ENCODE results near the gene WIPF2. TPM values are rescaled to one million over a fixed set of nuclear protein-coding genes. Genes with fewer than 3 reads are reported as not detected.
A peak's percentile ranks its signal among the peaks of the same experiment; 100 is the strongest.

WIPF2 gene
- total RNA-seq (10 to 100 TPM; 34.4 to 34.7 TPM), polyA plus RNA-seq (10 to 100 TPM in 1 of 2 donors, 1 to 10 TPM in 1; 5.2 to 13.6 TPM)

GRCh38 chr17:40218740-40219593 lies at the start of gene WIPF2:
WIPF2 (plus strand) TSS chr17:40219304; CDS start chr17:40256460, 37,156 bp downstream.
- Histone ChIP-seq H3K4me3 (ENCODE audit: low read length in 2 of 2) (peak within 1 kb of the TSS; percentile 59 to 71), H3K9me3 (ENCODE audit: control insufficient read depth in 1 of 2, low read length in 2 of 2) (no peaks in the 10 kb centered on the region), H3K27me3 (ENCODE audit: insufficient read depth, low read length) (no peaks in the 10 kb centered on the region), H3K4me1 (ENCODE audit: insufficient read depth, low read length) (peaks cover 26% of the 10 kb centered on the region), H3K27ac (ENCODE audit: low read depth, low read length) (peak within 1 kb of the TSS; percentile 96), H3K36me3 (ENCODE audit: insufficient read depth, low read length) (no peaks in the 10 kb centered on the region)
- peak; percentile 94 to 97 (median 95) for DNase-seq
- Mint-ChIP-seq H3K27ac (peak within 1 kb of the TSS; percentile 93 to 100 (median 100)), H3K4me3 (peak within 1 kb of the TSS; percentile 92 to 100 (median 98)), H3K27me3 (no peaks in the 10 kb centered on the region), H3K36me3 (peaks cover 0 to 12% of the 10 kb centered on the region in 2 donors), H3K4me1 (peaks cover 23 to 49% (median 33%) of the 10 kb centered on the region in 4 donors), H3K9me3 (no peaks in the 10 kb centered on the region)
- POLR2A ChIA-PET (ENCODE audit: partially characterized antibody) = interaction anchor here (0.6 to 2.2 kb wide), 37 partner anchors 9 to 1470 kb away, joined by 3 to 15 read pairs (median 4); partner anchors contain the start of genes CASC3, EIF1, LRRC3C and MED24
- CTCF ChIA-PET (ENCODE audit: partially characterized antibody) = interaction anchor here (1.0 to 3.4 kb wide), 21 partner anchors 9 to 1469 kb away, joined by 3 to 34 read pairs (median 5); partner anchors contain the start of genes CDC6 and MED24
- intact Hi-C loops (cut with micrococcal nuclease) = loop anchor here (1.0 to 2.0 kb wide), 2 partner anchors 68 to 1470 kb away; partner anchors contain the start of genes CDC6 and EIF1

GRCh38 chr17:40170325-40170724 lies 48.8 kb upstream of the WIPF2 start:
- ChIA-PET CTCF (ENCODE audit: partially characterized antibody) (interaction anchor here (0.8 to 11.0 kb wide), 5 partner anchors 49 to 157 kb away, joined by 3 to 287 read pairs (median 4); partner anchors contain the start of gene CSF3), POLR2A (ENCODE audit: partially characterized antibody) (interaction anchor here (1.1 to 1.3 kb wide), 3 partner anchors 47 to 72 kb away, joined by 3 to 6 read pairs (median 3); no protein-coding TSS in a partner anchor)
- Histone ChIP-seq H3K27ac (ENCODE audit: low read depth, low read length) (no peak overlapping the region), H3K9me3 (ENCODE audit: control insufficient read depth in 1 of 2, low read length in 2 of 2) (no peaks in the 10 kb centered on the region), H3K4me1 (ENCODE audit: insufficient read depth, low read length) (no peaks in the 10 kb centered on the region), H3K36me3 (ENCODE audit: insufficient read depth, low read length) (peaks cover 74% of the 10 kb centered on the region), H3K4me3 (ENCODE audit: low read length in 2 of 2) (no peak overlapping the region), H3K27me3 (ENCODE audit: insufficient read depth, low read length) (no peaks in the 10 kb centered on the region)
- peaks cover 6 to 15% (median 6%) of the 10 kb centered on the region in 4 donors for H3K4me1 Mint-ChIP-seq
- peak overlapping the region in 2 of 7 donors; percentile 15 to 21 for H3K27ac Mint-ChIP-seq
- peaks cover 53 to 76% of the 10 kb centered on the region in 2 donors for H3K36me3 Mint-ChIP-seq
- no peak overlapping the region for H3K4me3 Mint-ChIP-seq
- intact Hi-C loops (cut with micrococcal nuclease) = no loop called here
- no peaks in the 10 kb centered on the region for H3K27me3 Mint-ChIP-seq
- no peaks in the 10 kb centered on the region for H3K9me3 Mint-ChIP-seq
- DNase-seq = no peak

- Mint-ChIP-seq H3K4me3 (no peak overlapping the region), H3K27me3 (no peaks in the 10 kb centered on the region), H3K36me3 (peaks cover 43 to 71% of the 10 kb centered on the region in 2 donors), H3K9me3 (no peaks in the 10 kb centered on the region), H3K27ac (peak overlapping the region in 1 of 7 donors; percentile 37), H3K4me1 (peaks cover 3 to 15% (median 9%) of the 10 kb centered on the region in 4 donors)
- Histone ChIP-seq H3K27me3 (ENCODE audit: insufficient read depth, low read length) (no peaks in the 10 kb centered on the region), H3K27ac (ENCODE audit: low read depth, low read length) (no peak overlapping the region), H3K4me3 (ENCODE audit: low read length in 2 of 2) (no peak overlapping the region), H3K4me1 (ENCODE audit: insufficient read depth, low read length) (peaks cover 2% of the 10 kb centered on the region), H3K9me3 (ENCODE audit: control insufficient read depth in 1 of 2, low read length in 2 of 2) (no peaks in the 10 kb centered on the region), H3K36me3 (ENCODE audit: insufficient read depth, low read length) (peaks cover 61% of the 10 kb centered on the region)
- CTCF ChIA-PET (ENCODE audit: partially characterized antibody) = interaction anchor here (11.0 kb wide), 1 partner anchor 58 kb away, joined by 287 read pairs; no protein-coding TSS in a partner anchor
- POLR2A ChIA-PET (ENCODE audit: partially characterized antibody) = no interaction called here
- no peak for DNase-seq
- intact Hi-C loops (cut with micrococcal nuclease) = no loop called here
Observed at GRCh38 chr17:40171750-40172149, 47.4 kb upstream of the WIPF2 start.

GRCh38 chr17:40173091-40173777 lies 45.9 kb upstream of the WIPF2 start:
- no peak for DNase-seq
- H3K4me1 ChIP-seq (ENCODE audit: insufficient read depth, low read length) = peaks cover 7% of the 10 kb centered on the region
- no peaks in the 10 kb centered on the region for H3K9me3 ChIP-seq (ENCODE audit: control insufficient read depth in 1 of 2, low read length in 2 of 2)
- no peaks in the 10 kb centered on the region for H3K27me3 ChIP-seq (ENCODE audit: insufficient read depth, low read length)
- Mint-ChIP-seq H3K27ac (peak overlapping the region in 5 of 7 donors; percentile 13 to 51 (median 36)), H3K4me1 (peaks cover 7 to 18% (median 13%) of the 10 kb centered on the region in 4 donors), H3K36me3 (peaks cover 34 to 60% of the 10 kb centered on the region in 2 donors), H3K9me3 (no peaks in the 10 kb centered on the region), H3K4me3 (no peak overlapping the region), H3K27me3 (no peaks in the 10 kb centered on the region)
- ChIA-PET CTCF (ENCODE audit: partially characterized antibody) (interaction anchor here (0.6 to 11.0 kb wide), 3 partner anchors 19 to 98 kb away, joined by 3 to 287 read pairs (median 3); no protein-coding TSS in a partner anchor), POLR2A (ENCODE audit: partially characterized antibody) (interaction anchor here (1.2 to 1.6 kb wide), 2 partner anchors 33 to 62 kb away, joined by 4 to 5 read pairs; partner anchors contain the start of gene CASC3)
- intact Hi-C loops (cut with micrococcal nuclease) = no loop called here
- no peak overlapping the region for H3K4me3 ChIP-seq (ENCODE audit: low read length in 2 of 2)
- no peak overlapping the region for H3K27ac ChIP-seq (ENCODE audit: low read depth, low read length)
- H3K36me3 ChIP-seq (ENCODE audit: insufficient read depth, low read length) = peaks cover 47% of the 10 kb centered on the region

GRCh38 chr17:40173778-40174135 lies 45.3 kb upstream of the WIPF2 start:
- H3K36me3 Mint-ChIP-seq = peaks cover 29 to 55% of the 10 kb centered on the region in 2 donors
- intact Hi-C loops (cut with micrococcal nuclease) = no loop called here
- H3K27ac Mint-ChIP-seq = peak overlapping the region in 3 of 7 donors; percentile 13 to 51 (median 47)

GRCh38 chr17:40174514-40174913 lies 44.6 kb upstream of the WIPF2 start:
- H3K9me3 Mint-ChIP-seq = no peaks in the 10 kb centered on the region
- no peak overlapping the region for H3K4me3 ChIP-seq (ENCODE audit: low read length in 2 of 2)
- peaks cover 23 to 48% of the 10 kb centered on the region in 2 donors for H3K36me3 Mint-ChIP-seq
- no peaks in the 10 kb centered on the region for H3K27me3 ChIP-seq (ENCODE audit: insufficient read depth, low read length)
- H3K9me3 ChIP-seq (ENCODE audit: control insufficient read depth in 1 of 2, low read length in 2 of 2) = no peaks in the 10 kb centered on the region
- no peak overlapping the region for H3K27ac ChIP-seq (ENCODE audit: low read depth, low read length)
- no peak overlapping the region for H3K4me3 Mint-ChIP-seq
- H3K27ac Mint-ChIP-seq = peak overlapping the region in 4 of 7 donors; percentile 22 to 61 (median 40)
- DNase-seq = no peak
- ChIA-PET CTCF (ENCODE audit: partially characterized antibody) (interaction anchor here (0.8 to 11.0 kb wide), 6 partner anchors 16 to 161 kb away, joined by 3 to 287 read pairs (median 6); no protein-coding TSS in a partner anchor), POLR2A (ENCODE audit: partially characterized antibody) (interaction anchor here (0.6 to 0.9 kb wide), 2 partner anchors 62 to 76 kb away, joined by 3 read pairs; no protein-coding TSS in a partner anchor)
- no peaks in the 10 kb centered on the region for H3K27me3 Mint-ChIP-seq
- H3K36me3 ChIP-seq (ENCODE audit: insufficient read depth, low read length) = peaks cover 36% of the 10 kb centered on the region
- H3K4me1 ChIP-seq (ENCODE audit: insufficient read depth, low read length) = peaks cover 7% of the 10 kb centered on the region
- intact Hi-C loops (cut with micrococcal nuclease) = no loop called here
- H3K4me1 Mint-ChIP-seq = peaks cover 6 to 17% (median 8%) of the 10 kb centered on the region in 4 donors

More at GRCh38 chr17:40173778-40174135, 45.3 kb upstream of the WIPF2 start:
- Histone ChIP-seq H3K27me3 (ENCODE audit: insufficient read depth, low read length) (no peaks in the 10 kb centered on the region), H3K27ac (ENCODE audit: low read depth, low read length) (no peak overlapping the region), H3K4me3 (ENCODE audit: low read length in 2 of 2) (no peak overlapping the region), H3K4me1 (ENCODE audit: insufficient read depth, low read length) (peaks cover 7% of the 10 kb centered on the region), H3K9me3 (ENCODE audit: control insufficient read depth in 1 of 2, low read length in 2 of 2) (no peaks in the 10 kb centered on the region), H3K36me3 (ENCODE audit: insufficient read depth, low read length) (peaks cover 43% of the 10 kb centered on the region)
- no peaks in the 10 kb centered on the region for H3K9me3 Mint-ChIP-seq
- DNase-seq = no peak
- ChIA-PET POLR2A (ENCODE audit: partially characterized antibody) (interaction anchor here (0.9 to 1.6 kb wide), 2 partner anchors 34 to 75 kb away, joined by 3 to 4 read pairs; partner anchors contain the start of gene CASC3), CTCF (ENCODE audit: partially characterized antibody) (interaction anchor here (0.6 to 11.0 kb wide), 5 partner anchors 17 to 147 kb away, joined by 3 to 287 read pairs (median 5); no protein-coding TSS in a partner anchor)
- H3K4me1 Mint-ChIP-seq = peaks cover 6 to 17% (median 9%) of the 10 kb centered on the region in 4 donors
- H3K4me3 Mint-ChIP-seq = no peak overlapping the region
- no peaks in the 10 kb centered on the region for H3K27me3 Mint-ChIP-seq
